Hematopoietic multipotent progenitor cell treated with erythropoietin and hydrocortisone succinate and interleukin-3 and kit ligand, for 6 days (in vitro differentiated cells): ENCODE data around the gene SPIRE2.
A peak's percentile ranks its signal among the peaks of the same experiment; 100 is the strongest.

Experiments
- DNase-seq: peaks from one replicate; pipeline ENCODE4 v3.0.0-alpha.2; 2015

Gene SPIRE2

GRCh38 chr16:89918453-89919347, 90.4 kb downstream of the SPIRE2 start, which contains the start of gene MC1R:
TSS of gene MC1R (plus strand) at chr16:89918862. CDS start at chr16:89919259, 397 bp downstream.
- DNase-seq: peak; percentile 77

- no peak for DNase-seq
Measured at GRCh38 chr16:89919535-89920406, 91.5 kb downstream of the SPIRE2 start.

GRCh38 chr16:89920723-89921122, 92.4 kb downstream of the SPIRE2 start:
- no peak for DNase-seq
